Measurements from ENCODE around the gene YTHDF1.
"Not testable (repeated sequence)": the region's sequence is repeated elsewhere in the genome, so short reads cannot be mapped to it uniquely, and the experiment has no call there.

The YTHDF1 gene

GRCh38 chr20:63167026-63167917 lies 48.7 kb downstream of the YTHDF1 start:
- DNase-seq: no peak

- DNase-seq: no peak
Observed at GRCh38 chr20:63166193-63167020, 49.5 kb downstream of the YTHDF1 start.

GRCh38 chr20:63165356-63166192 lies 50.4 kb downstream of the YTHDF1 start:
- no peak for DNase-seq

GRCh38 chr20:63164484-63165355 lies 51.2 kb downstream of the YTHDF1 start:
- DNase-seq: no peak

- DNase-seq: no peak
Observed at GRCh38 chr20:63163596-63164483, 52.1 kb downstream of the YTHDF1 start.

GRCh38 chr20:63163171-63163570 lies 52.8 kb downstream of the YTHDF1 start:
- DNase-seq: no peak

- DNase-seq: no peak
Observed at GRCh38 chr20:63162206-63162795, 53.6 kb downstream of the YTHDF1 start.

GRCh38 chr20:63161176-63161651 lies 54.7 kb downstream of the YTHDF1 start:
- DNase-seq: no peak

- DNase-seq: no peak
Observed at GRCh38 chr20:63160641-63161175, 55.2 kb downstream of the YTHDF1 start.

- no peak for DNase-seq
Observed at GRCh38 chr20:63159826-63160640, 55.9 kb downstream of the YTHDF1 start.

- DNase-seq: not testable (repeated sequence)
Observed at GRCh38 chr20:63159251-63159650, 56.7 kb downstream of the YTHDF1 start.

GRCh38 chr20:63158845-63159244 lies 57.1 kb downstream of the YTHDF1 start:
- no peak for DNase-seq

- no peak for DNase-seq
Observed at GRCh38 chr20:63158352-63158751, 57.6 kb downstream of the YTHDF1 start.

GRCh38 chr20:63157431-63157830 lies 58.5 kb downstream of the YTHDF1 start:
- DNase-seq: not testable (repeated sequence)

GRCh38 chr20:63156221-63156671 lies 59.7 kb downstream of the YTHDF1 start:
- no peak for DNase-seq

- DNase-seq: no peak
Observed at GRCh38 chr20:63155266-63156165, 60.4 kb downstream of the YTHDF1 start.

- DNase-seq: no peak
Observed at GRCh38 chr20:63154395-63154794, 61.5 kb downstream of the YTHDF1 start.
